Astrocyte of the cerebellum (primary cell): Measurements from ENCODE around the gene TACR1.

ENCODE experiments used
- DNase-seq: peaks from one replicate; pipeline ENCODE4 v3.0.0-alpha.2; 2011; ENCODE audit warnings: low read depth
- H3K4me3 ChIP-seq: 2 replicates; pipeline ENCODE4 v1.5.1; 2011; ENCODE audit warnings: mild to moderate bottlenecking, low read depth, low read length, moderate library complexity
- in situ Hi-C: cut with HindIII; loops from 2 replicates; pipeline ENCODE4 v1.10.0; 2017; ENCODE audit warnings: low sequenced_read_pairs
- TF ChIP-seq, protein P1 (sequence below): IDR thresholded peaks from 2 replicates; pipeline ENCODE4 v1.5.1; 2012; ENCODE audit warnings: low read length, low read depth, moderate library complexity, mild to moderate bottlenecking; ENCODE audit errors: missing control alignments

The TACR1 gene

DNA sequence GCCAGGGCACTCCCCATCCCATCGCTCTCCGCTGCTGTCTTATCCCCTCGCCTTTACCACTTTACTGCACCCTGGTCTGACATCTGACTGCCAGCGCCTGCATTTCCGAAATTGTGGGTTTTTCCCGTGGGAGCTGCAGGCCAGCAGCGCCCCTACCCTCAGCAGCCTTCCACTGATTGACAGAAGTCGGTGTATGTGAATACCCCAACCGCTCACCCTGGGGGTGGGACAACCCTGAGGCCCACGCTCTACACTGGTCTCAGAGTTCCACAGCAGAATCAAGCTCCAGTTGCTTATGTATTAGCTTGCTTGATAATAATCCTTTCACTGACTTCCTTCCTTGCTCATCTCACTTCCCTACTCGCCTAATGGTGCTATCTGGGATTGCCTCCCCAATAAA lies 178.8 kb downstream of the TACR1 start:
- no peak overlapping the region for H3K4me3 ChIP-seq
- TF ChIP-seq, protein P1, sequence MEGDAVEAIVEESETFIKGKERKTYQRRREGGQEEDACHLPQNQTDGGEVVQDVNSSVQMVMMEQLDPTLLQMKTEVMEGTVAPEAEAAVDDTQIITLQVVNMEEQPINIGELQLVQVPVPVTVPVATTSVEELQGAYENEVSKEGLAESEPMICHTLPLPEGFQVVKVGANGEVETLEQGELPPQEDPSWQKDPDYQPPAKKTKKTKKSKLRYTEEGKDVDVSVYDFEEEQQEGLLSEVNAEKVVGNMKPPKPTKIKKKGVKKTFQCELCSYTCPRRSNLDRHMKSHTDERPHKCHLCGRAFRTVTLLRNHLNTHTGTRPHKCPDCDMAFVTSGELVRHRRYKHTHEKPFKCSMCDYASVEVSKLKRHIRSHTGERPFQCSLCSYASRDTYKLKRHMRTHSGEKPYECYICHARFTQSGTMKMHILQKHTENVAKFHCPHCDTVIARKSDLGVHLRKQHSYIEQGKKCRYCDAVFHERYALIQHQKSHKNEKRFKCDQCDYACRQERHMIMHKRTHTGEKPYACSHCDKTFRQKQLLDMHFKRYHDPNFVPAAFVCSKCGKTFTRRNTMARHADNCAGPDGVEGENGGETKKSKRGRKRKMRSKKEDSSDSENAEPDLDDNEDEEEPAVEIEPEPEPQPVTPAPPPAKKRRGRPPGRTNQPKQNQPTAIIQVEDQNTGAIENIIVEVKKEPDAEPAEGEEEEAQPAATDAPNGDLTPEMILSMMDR: no peak
- in situ Hi-C loops: no loop called here
- DNase-seq: no peak

DNA sequence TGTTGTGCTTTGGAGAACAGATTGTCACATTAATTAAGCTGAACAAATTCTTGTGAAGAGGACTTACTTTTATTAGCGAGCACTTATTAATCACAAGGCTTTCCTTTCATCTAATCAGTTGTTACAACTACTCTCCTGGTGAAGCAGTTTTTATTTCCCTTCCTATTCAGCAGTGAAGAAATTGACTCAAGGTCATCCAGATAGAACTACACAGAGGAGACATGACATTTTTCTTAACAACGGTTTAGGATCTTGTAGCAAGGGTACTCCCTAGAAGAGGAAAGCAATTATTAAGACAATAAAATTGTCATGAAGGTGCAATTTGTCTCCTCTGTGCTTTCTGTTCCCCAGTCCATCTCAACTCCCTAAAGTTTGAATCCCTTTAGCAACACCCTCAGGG lies 179.5 kb downstream of the TACR1 start:
- H3K4me3 ChIP-seq: no peak overlapping the region
- DNase-seq: no peak
- in situ Hi-C loops: no loop called here
- TF ChIP-seq, protein P1: no peak

DNA sequence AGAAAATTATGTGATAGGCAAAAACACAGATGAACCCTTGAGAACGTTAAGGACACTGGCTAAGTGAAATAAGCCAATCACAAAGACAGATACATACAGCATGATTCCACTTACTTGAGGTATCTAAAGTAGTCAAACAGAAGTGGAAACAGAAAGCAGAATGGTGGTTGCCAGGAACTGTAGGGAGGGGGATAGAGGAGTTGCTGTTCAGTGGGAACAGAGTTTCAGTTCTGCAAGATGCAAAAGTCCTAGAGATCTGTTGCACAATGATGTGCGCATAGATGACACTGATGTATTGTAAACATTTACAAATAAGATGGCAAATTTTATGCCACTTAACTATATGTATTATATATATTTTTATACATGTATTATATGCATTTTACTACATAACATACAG lies 181.2 kb downstream of the TACR1 start:
- H3K4me3 ChIP-seq: no peak overlapping the region
- no peak for DNase-seq
- in situ Hi-C loops: no loop called here
- TF ChIP-seq, protein P1: no peak

DNA sequence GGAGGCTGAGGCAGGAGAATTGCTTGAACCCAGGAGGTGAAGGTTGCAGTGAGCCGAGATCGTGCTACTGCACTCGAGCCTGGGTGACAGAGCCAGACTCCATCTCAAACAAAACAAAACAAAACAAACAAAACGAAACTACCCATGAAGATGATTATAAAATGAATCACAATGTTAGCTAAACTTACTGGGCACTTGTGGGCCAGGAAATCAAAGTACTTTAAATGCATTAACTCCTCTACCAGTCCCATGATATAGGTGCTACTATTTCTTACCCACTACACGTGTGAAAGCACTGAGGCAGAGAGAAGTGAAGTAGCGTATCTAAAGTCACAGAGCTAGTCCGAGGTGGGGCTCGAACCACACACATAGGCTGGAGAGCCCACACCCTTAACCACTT lies 187.2 kb downstream of the TACR1 start:
- TF ChIP-seq, protein P1: no peak
- no peak overlapping the region for H3K4me3 ChIP-seq
- DNase-seq: no peak
- in situ Hi-C loops: no loop called here

DNA sequence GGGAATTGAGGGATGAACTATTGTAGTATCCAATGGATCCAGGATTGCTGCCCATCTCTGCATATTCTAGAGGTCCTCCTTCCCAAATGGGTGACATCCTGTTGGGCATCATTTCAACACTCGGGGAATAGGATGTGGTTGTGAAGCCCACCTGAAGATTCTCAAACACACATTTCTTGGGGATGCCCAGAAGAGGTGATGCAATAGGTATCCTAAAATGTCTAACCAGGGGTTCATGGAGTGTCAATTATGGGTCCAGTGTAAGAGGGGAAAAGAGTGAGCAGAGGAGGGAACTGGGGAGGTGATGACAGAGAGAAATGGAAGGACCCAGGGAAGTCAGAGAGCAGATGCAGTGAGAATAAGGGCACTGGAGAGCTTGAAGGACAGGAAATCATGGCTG lies 188.7 kb downstream of the TACR1 start:
- in situ Hi-C loops: no loop called here
- no peak for DNase-seq
- TF ChIP-seq, protein P1: no peak
- H3K4me3 ChIP-seq: no peak overlapping the region

DNA sequence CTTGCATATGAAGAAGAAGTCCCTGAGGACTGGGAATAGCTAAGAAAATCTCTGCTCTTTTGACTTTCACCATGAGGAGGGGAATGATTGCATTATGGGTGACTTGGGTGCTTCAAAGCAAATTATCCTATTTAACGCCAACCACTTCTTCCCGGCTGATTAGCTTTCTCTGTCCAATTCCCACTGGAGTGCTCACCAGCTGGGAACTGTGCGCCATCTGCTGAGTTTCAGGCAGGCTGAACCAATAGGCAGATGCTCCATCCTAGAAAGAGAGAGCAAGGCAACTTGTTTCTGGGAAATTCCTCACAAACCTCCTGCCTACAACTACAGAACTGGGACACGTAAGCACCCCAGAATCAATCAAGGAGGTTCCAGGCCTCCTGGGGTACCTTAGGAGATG lies 191.5 kb downstream of the TACR1 start:
- no peak overlapping the region for H3K4me3 ChIP-seq
- no peak for DNase-seq
- TF ChIP-seq, protein P1: no peak
- in situ Hi-C loops: no loop called here

DNA sequence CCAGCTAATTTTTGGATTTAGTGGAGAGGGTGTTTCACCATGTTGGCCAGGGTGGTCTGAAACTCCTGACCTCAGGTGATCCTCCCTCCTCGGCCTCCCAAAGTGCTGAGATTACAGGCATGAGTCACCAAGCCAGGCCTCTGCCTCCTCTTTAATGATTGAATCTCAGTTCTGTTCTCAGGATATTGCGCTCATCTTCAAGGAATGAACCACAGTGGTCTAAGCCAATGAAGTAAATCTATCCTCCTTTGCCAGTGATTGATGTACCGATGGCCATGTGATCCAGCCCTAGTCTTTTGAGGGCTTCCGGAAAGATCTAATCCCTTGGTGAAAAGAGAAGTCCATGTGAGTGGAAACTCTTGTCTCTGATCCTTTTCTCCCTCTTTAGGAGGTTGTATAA lies 192.3 kb downstream of the TACR1 start:
- in situ Hi-C loops: no loop called here
- H3K4me3 ChIP-seq: no peak overlapping the region
- TF ChIP-seq, protein P1: no peak
- DNase-seq: no peak
